ENCODE data around the gene SLF1.

The SLF1 gene

DNA sequence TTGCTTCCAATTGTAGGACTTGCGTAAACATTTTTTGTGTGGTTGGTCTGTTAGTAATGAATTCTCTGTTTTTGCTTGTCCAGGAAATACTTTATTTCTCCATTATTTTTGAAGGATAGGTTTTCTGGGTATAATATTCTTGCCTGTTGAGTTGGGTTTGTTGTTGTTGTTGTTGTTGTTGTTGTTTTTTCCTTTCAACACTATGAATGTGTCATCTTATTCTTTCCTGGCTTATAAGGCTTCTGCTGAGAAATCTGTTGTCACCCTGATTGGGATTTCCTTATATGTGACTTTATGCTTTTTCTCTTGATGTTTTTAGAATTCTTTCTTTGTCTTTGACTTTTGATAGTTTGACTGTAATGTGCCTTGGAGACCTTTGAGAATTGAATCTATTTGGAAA, 39.8 kb downstream of the SLF1 start:
- no peak overlapping the region for H3K4me3 ChIP-seq (IDR thresholded peaks at IDR 0.05; ENCODE audit: insufficient read depth, low read depth, low read length)
- no peak overlapping the region for H3K9ac ChIP-seq
- H2AFZ ChIP-seq (ENCODE audit: low read depth), result no peak overlapping the region
- no peak for TF ChIP-seq CTCF (conservative IDR thresholded peaks at IDR 0.05; ENCODE audit: low read depth, low read length)
- no peaks in the 10 kb centered on the region for H3K4me1 ChIP-seq (ENCODE audit: low read depth, poor library complexity, severe bottlenecking)
- no peak overlapping the region for H3K4me2 ChIP-seq
- 0 out of 2 replicates have a peak, but pooled peaks cover 5% of the 10 kb centered on the region for H3K36me3 ChIP-seq (ENCODE audit: insufficient read depth)
- peaks cover 6% of the 10 kb centered on the region; the same call in 1 of the 2 replicates for H3K79me2 ChIP-seq (ENCODE audit: insufficient read depth, low read depth)
- no peaks in the 10 kb centered on the region for H4K20me1 ChIP-seq (ENCODE audit: insufficient read depth)
- no peak overlapping the region for H3K27ac ChIP-seq
- no peaks in the 10 kb centered on the region for H3K27me3 ChIP-seq (ENCODE audit: insufficient read depth, low read depth)

GRCh38 chr5:94660506-94660905, 42.0 kb downstream of the SLF1 start:
- no peak for TF ChIP-seq CTCF (conservative IDR thresholded peaks at IDR 0.05; ENCODE audit: low read depth, low read length)
- Histone ChIP-seq H3K4me1 (ENCODE audit: low read depth, poor library complexity, severe bottlenecking) (no peaks in the 10 kb centered on the region), H2AFZ (ENCODE audit: low read depth) (no peak overlapping the region), H3K4me2 (no peak overlapping the region), H3K36me3 (ENCODE audit: insufficient read depth) (0 out of 2 replicates have a peak, but pooled peaks cover 5% of the 10 kb centered on the region), H3K27me3 (ENCODE audit: insufficient read depth, low read depth) (no peaks in the 10 kb centered on the region), H4K20me1 (ENCODE audit: insufficient read depth) (no peaks in the 10 kb centered on the region), H3K79me2 (ENCODE audit: insufficient read depth, low read depth) (peaks cover 6% of the 10 kb centered on the region; the same call in 1 of the 2 replicates), H3K9ac (no peak overlapping the region), H3K27ac (no peak overlapping the region), H3K4me3 (IDR thresholded peaks at IDR 0.05; ENCODE audit: insufficient read depth, low read depth, low read length) (no peak overlapping the region)

- Histone ChIP-seq H3K79me2 (ENCODE audit: insufficient read depth, low read depth) (peaks cover 6% of the 10 kb centered on the region; the same call in 1 of the 2 replicates), H3K27me3 (ENCODE audit: insufficient read depth, low read depth) (no peaks in the 10 kb centered on the region), H3K36me3 (ENCODE audit: insufficient read depth) (0 out of 2 replicates have a peak, but pooled peaks cover 5% of the 10 kb centered on the region)
Observed at GRCh38 chr5:94661086-94661485, 42.6 kb downstream of the SLF1 start.

GRCh38 chr5:94667937-94668336, 49.5 kb downstream of the SLF1 start:
- H4K20me1 ChIP-seq (ENCODE audit: insufficient read depth), result no peaks in the 10 kb centered on the region
- no peak overlapping the region for H3K9ac ChIP-seq
- H3K4me2 ChIP-seq, result no peak overlapping the region
- H3K27ac ChIP-seq, result no peak overlapping the region
- no peak for TF ChIP-seq CTCF (conservative IDR thresholded peaks at IDR 0.05; ENCODE audit: low read depth, low read length)
- peaks cover 9% of the 10 kb centered on the region for H3K4me1 ChIP-seq (ENCODE audit: low read depth, poor library complexity, severe bottlenecking)
- H2AFZ ChIP-seq (ENCODE audit: low read depth), result no peak overlapping the region
- no peaks in the 10 kb centered on the region for H3K27me3 ChIP-seq (ENCODE audit: insufficient read depth, low read depth)
- H3K36me3 ChIP-seq (ENCODE audit: insufficient read depth), result no peaks in the 10 kb centered on the region
- no peak overlapping the region for H3K4me3 ChIP-seq (IDR thresholded peaks at IDR 0.05; ENCODE audit: insufficient read depth, low read depth, low read length)
- no peaks in the 10 kb centered on the region for H3K79me2 ChIP-seq (ENCODE audit: insufficient read depth, low read depth)

More at GRCh38 chr5:94661086-94661485, 42.6 kb downstream of the SLF1 start:
- H3K4me1 ChIP-seq (ENCODE audit: low read depth, poor library complexity, severe bottlenecking), result no peaks in the 10 kb centered on the region
- H3K4me3 ChIP-seq (IDR thresholded peaks at IDR 0.05; ENCODE audit: insufficient read depth, low read depth, low read length), result no peak overlapping the region
- H2AFZ ChIP-seq (ENCODE audit: low read depth), result no peak overlapping the region
- H3K27ac ChIP-seq, result no peak overlapping the region
- no peak for TF ChIP-seq CTCF (conservative IDR thresholded peaks at IDR 0.05; ENCODE audit: low read depth, low read length)
- no peak overlapping the region for H3K9ac ChIP-seq
- H4K20me1 ChIP-seq (ENCODE audit: insufficient read depth), result no peaks in the 10 kb centered on the region
- no peak overlapping the region for H3K4me2 ChIP-seq

All from KMS-11 (cell line).